Camera-type eye (tissue), 1 donor: Measurements from ENCODE around the gene ZNF878. TPM values are rescaled to one million over a fixed set of nuclear protein-coding genes. Genes with fewer than 3 reads are reported as not detected.

Experiments used
- total RNA-seq: library from RNA; depleted of rRNA; stranded (reverse); fragments of >200 nt; gene quantifications from one replicate; pipeline ENCODE4 v1.2.3, GENCODE V29; 2014

Gene ZNF878
- 0.27 TPM for total RNA-seq

DNA sequence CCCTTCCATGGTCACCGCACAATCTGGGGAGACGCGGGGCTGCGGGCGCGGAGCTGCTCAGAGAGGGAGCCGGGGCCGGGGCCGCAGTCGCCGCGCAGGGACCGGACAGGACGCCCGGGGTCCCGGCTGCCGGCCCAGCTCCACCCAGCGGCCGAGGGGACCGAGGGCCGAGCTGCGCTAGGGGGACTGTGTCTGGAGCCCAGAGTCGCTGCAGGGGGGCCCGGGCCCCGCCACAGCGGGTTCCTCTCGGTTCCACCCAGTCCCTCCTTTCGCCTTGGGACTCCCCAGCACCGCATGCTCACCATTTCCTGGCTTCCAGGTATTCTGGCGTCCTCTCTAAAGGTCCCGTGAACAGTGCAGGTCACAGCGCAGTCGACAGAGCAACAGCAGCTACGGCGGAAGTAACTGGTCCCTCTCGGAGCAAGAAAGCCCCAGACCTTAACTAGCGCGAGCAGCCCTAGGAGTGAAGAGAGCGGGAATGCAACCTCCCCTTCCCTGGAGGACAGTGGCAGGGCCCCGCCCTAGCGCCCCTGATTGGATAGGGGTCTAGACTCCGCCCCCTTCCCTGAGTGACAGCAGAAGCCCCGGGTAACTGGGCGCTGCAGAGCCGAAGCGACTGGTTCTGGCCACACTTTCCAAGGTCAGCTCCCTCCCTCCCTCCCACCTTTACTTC lies at the start of gene ZNF878:
TSS of gene ZNF878 (minus strand) at position 465 of the 673 bp plus-strand sequence. CDS start at position 305, 160 bp downstream.

DNA sequence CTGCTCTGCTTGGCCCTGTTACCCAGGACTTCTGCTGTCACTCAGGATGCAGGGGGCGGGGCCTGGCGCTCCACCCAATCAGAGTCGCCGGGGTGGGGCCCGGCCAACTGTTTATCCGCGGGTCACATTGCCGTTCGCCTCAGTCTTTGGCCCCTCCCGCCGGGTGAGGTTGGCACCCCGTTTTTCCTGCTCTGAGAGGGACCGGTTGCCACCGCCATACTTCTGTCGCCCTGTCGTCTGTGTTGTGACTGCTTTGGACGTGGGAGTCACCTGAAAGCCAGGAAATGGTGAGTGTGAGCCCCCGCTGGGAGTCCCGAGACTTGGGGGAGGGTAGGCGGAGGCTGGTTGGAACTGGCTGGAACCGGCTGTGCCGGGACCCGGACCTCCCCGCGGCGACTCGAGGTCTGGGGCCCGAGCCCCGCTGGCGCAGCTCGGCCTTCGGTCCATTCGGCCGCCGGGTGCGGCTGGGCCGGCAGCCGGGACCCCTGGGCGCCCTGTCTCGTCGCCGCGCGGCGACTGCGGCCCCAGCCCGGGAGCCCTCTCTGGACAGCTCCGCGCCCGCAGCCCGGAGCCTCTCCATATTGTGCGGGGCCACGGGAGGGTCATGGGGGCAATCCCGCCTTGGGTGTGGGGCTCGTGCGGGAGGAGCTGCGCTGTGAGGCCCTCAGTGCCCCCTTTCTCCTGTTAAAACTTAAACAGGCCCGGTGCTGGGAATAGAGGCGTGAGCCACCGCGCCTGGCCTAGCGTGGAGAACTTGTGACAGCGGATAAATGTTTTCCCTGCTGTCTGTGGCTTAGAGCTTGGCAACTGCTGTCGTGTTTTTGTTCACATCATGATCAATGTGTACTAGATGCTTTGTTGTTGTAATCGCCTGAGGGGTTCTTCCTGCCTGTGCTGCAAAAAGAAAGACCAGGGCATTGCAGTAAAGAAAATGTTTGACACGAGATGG lies 12.1 kb upstream of the ZNF878 start, which contains the start of gene ZNF844:
TSS of gene ZNF844 (plus strand) at position 142 of the 949 bp plus-strand sequence. CDS start at position 285, 143 bp downstream.

DNA sequence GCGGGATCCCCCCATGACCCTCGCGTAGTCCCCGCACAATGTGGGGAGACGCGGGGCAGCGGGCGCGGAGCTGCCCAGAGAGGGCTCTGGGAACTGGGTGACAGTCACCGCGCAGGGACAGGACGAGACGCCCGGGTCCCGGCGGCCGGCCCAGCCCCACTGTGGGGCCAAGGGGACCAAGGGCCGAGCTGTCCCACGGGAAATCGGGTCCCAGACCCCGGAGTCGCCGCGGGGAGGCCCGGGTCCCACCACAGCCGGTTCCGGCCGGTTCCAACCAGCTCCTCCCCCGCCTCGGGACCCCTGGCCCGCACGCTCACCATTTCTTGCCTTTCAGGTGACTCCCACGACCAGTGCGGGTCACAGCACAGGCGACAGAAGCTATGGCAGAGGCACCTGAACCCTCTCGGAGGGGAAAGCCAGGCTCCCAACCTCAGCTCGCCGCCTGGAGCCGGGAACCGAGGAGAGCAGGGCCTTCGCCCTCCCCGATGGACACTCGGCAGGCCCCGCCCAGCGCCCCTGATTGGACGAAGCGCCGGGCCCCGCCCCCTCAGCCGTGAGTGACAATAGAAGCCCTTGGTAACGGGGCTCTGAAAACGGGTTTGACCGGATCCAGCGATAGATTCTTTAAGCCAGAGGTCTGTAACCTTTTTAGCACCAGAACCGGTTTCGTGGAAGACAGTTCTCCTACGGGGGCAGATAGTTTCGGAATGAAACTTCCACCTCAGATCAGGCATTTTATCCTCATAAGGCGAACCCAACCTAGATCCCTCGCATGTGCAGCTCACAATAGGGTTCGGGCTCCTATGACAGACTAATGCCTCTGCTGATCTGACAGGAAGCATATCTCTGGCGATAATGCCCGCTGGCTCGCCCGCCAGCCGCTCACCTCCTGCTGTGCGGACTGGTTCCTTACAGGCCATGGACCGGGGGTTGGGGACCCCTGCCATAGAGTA lies 17.3 kb downstream of the ZNF878 start, which contains the start of gene ZNF433:
TSS of gene ZNF433 (minus strand) at position 460 of the 953 bp plus-strand sequence. CDS start at position 320, 140 bp downstream.

Other genes starting within 250 kb of the ZNF878 start
- 23.6 TPM for gene ZNF440, start 238.7 kb downstream of the ZNF878 start, total RNA-seq
- 43.3 TPM for gene ZNF439, start 204.2 kb downstream of the ZNF878 start, total RNA-seq
- 23.9 TPM for gene ZNF69, start 165.2 kb downstream of the ZNF878 start, total RNA-seq
- gene ZNF700, start 127.9 kb downstream of the ZNF878 start, total RNA-seq = 23.9 TPM
- gene ZNF763, start 87.9 kb downstream of the ZNF878 start, total RNA-seq = 15.9 TPM
- 26.3 TPM for gene ZNF433, start 17.3 kb downstream of the ZNF878 start, total RNA-seq
- gene ZNF844, start 11.8 kb upstream of the ZNF878 start, total RNA-seq = 52.0 TPM
- gene ZNF20, start 87.4 kb upstream of the ZNF878 start, total RNA-seq = 15.7 TPM
- gene ZNF625, start 103.8 kb upstream of the ZNF878 start, total RNA-seq = 30.7 TPM
- gene ZNF136, start 110.1 kb upstream of the ZNF878 start, total RNA-seq = 38.1 TPM
- 28.1 TPM for gene ZNF44, start 241.9 kb upstream of the ZNF878 start, total RNA-seq